K562 (cell line): Measurements from ENCODE around the gene TAF10. TPM values are rescaled to one million over a fixed set of nuclear protein-coding genes. Genes with fewer than 3 reads are reported as not detected.

Experiments used
- DACH1 ChIP-seq: fragments of 450-650 bp; IDR thresholded peaks from 2 replicates; pipeline ENCODE4 v1.6.1; 2018; ENCODE audit not compliant: partially characterized antibody
- ETV5 ChIP-seq: sonication (generic); formaldehyde crosslinking; IDR thresholded peaks from 2 replicates; pipeline ENCODE4 v1.4.0; 2020; ENCODE audit warnings: low read depth, mild to moderate bottlenecking, missing genetic modification reagents
- EWSR1 ChIP-seq: fragments of 450-650 bp; IDR thresholded peaks from 2 replicates; pipeline ENCODE4 v1.6.1; 2018; ENCODE audit warnings: borderline replicate concordance, mild to moderate bottlenecking, low read depth, moderate library complexity; ENCODE audit not compliant: partially characterized antibody
- FOXK1 ChIP-seq: sonication (generic); formaldehyde crosslinking; IDR thresholded peaks from 2 replicates; pipeline ENCODE4 v1.8.0; 2022; ENCODE audit warnings: missing genetic modification reagents, mild to moderate bottlenecking, borderline replicate concordance
- MTA1 ChIP-seq: fragments of 450-650 bp; IDR thresholded peaks from 2 replicates; pipeline ENCODE4 v1.6.1; 2017; ENCODE audit warnings: borderline replicate concordance
- NFRKB ChIP-seq: fragments of 450-650 bp; IDR thresholded peaks from 2 replicates; pipeline ENCODE4 v1.6.1; 2016; ENCODE audit warnings: low read depth
- PCBP1 ChIP-seq: fragments of 200-400 bp; formaldehyde crosslinking; IDR thresholded peaks from 2 replicates; pipeline ENCODE4 v1.6.1; 2018; ENCODE audit warnings: mild to moderate bottlenecking, low read depth, low read length; ENCODE audit not compliant: poor library complexity, severe bottlenecking
- SMAD3 ChIP-seq: fragments of 450-650 bp; formaldehyde crosslinking; conservative IDR thresholded peaks from 2 replicates; pipeline ENCODE4 v1.4.0; 2020; ENCODE audit warnings: mild to moderate bottlenecking
- TBP ChIP-seq: optimal IDR thresholded peaks from 2 replicates; pipeline ENCODE3; 2011; ENCODE audit warnings: low read depth, low read length, improper control_type of control experiment
- ZNF165 ChIP-seq: fragments of 250-450 bp; sonication (Bioruptor Pico); IDR thresholded peaks from 2 replicates; pipeline ENCODE4 v1.4.0; 2020; ENCODE audit warnings: borderline replicate concordance
- polyA plus RNA-seq, 8 experiments: library from polyadenylated mRNA; depleted of rRNA in 4 of 8; stranded (reverse) in 5 of 8; unstranded in 3 of 8; fragments of >200 nt; fragmentation: Nextera tagmentation in 2 of 8; fragmentation: Illumina TruSeq in 1 of 8; extraction: Ambion mirVana in 2 of 8; extraction: Trizol in 1 of 8; gene quantifications; 2 replicates each; pipeline versions ENCODE4 v1.2.1 to v1.2.3, GENCODE V29; 2011 to 2014; ENCODE audit warnings: inconsistent platforms in 1 of 8, missing spikeins in 1 of 8
- total RNA-seq, 7 experiments: library from RNA; depleted of rRNA in 6 of 7; stranded (reverse); fragments of >200 nt in 6 of 7; fragmentation: Illumina TruSeq in 2 of 7; extraction: Trizol in 2 of 7; gene quantifications; 2 replicates each; pipeline versions ENCODE4 v1.2.1 to v1.2.3, GENCODE V29; 2011 to 2021; ENCODE audit warnings: low replicate concordance in 1 of 7
- TF ChIP-seq, protein P1 (sequence below), 2 experiments: fragments of 450-650 bp; conservative IDR thresholded peaks; 2 replicates each; pipeline ENCODE4 v1.6.1; 2017; ENCODE audit warnings: mild to moderate bottlenecking in 2 of 2, moderate library complexity in 2 of 2
- TF ChIP-seq, protein P2 (sequence below): conservative IDR thresholded peaks from 2 replicates; pipeline ENCODE4 v1.6.1; 2011; ENCODE audit warnings: low read depth, mild to moderate bottlenecking, low read length; ENCODE audit not compliant: control insufficient read depth
- TF ChIP-seq, protein P3 (sequence below): sonication (generic); formaldehyde crosslinking; IDR thresholded peaks from 2 replicates; pipeline ENCODE4 v1.8.0; 2022; ENCODE audit warnings: mild to moderate bottlenecking, missing genetic modification reagents
- TF ChIP-seq, protein P4 (sequence below), 2 experiments: fragments of 150-350 bp in 1 of 2; IDR thresholded peaks; 2 replicates each; pipeline ENCODE4 v1.6.1; 2012 to 2016; ENCODE audit warnings: low read depth in 2 of 2, low read length in 2 of 2, mild to moderate bottlenecking in 1 of 2, moderate library complexity in 1 of 2

TAF10 gene
- total and polyA plus RNA-seq, 9 of the 15 experiments (the other 6 are each of a cell fraction or from before 2014, with no cell fraction given): 19.5 to 197 (median 121) TPM

DNA sequence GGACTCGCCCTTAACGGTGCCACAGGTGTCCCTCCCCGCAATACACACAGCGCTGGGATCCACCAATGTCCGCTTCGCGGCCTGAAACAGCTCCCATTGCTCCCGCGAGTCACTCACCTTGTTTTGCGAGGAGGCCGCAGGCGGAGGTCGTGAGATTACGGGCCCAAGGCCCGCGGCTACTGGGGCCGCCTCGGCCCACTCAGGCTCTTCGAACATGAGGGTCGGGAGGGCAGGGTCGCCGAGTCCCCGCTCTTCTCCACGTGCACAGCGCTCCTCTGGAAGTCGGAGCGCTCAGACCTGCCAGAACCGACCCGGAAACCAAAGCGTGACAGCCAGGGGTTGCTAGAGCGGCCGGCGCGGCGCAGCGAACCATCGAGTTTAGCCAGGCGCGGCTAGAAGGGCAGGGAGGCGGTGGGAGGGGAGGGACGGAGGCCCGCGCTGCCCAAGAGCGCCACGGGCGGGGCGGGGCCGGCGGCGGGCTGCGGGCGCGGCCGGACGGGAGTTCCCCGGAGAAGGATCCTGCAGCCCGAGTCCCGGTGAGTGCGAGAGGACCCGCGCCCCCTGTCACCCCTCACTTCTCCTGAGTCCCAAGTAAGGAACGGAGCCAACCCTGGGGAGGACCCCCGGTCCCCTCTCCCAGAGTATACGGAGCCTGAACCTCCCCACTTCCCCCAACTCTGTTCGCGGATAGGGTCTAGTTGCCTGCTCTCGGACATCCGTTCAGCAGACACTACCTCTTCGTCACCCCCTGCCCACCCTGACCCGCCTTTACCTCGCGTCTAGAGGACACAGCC lies 8.5 kb downstream of the TAF10 start, which contains the start of the genes ILK and RRP8 (continued):
- TF ChIP-seq, protein P1, sequence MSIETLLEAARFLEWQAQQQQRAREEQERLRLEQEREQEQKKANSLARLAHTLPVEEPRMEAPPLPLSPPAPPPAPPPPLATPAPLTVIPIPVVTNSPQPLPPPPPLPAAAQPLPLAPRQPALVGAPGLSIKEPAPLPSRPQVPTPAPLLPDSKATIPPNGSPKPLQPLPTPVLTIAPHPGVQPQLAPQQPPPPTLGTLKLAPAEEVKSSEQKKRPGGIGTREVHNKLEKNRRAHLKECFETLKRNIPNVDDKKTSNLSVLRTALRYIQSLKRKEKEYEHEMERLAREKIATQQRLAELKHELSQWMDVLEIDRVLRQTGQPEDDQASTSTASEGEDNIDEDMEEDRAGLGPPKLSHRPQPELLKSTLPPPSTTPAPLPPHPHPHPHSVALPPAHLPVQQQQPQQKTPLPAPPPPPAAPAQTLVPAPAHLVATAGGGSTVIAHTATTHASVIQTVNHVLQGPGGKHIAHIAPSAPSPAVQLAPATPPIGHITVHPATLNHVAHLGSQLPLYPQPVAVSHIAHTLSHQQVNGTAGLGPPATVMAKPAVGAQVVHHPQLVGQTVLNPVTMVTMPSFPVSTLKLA (conservative IDR thresholded peaks at IDR 0.05): peak; percentile 94 to 98
- TF ChIP-seq, protein P2, sequence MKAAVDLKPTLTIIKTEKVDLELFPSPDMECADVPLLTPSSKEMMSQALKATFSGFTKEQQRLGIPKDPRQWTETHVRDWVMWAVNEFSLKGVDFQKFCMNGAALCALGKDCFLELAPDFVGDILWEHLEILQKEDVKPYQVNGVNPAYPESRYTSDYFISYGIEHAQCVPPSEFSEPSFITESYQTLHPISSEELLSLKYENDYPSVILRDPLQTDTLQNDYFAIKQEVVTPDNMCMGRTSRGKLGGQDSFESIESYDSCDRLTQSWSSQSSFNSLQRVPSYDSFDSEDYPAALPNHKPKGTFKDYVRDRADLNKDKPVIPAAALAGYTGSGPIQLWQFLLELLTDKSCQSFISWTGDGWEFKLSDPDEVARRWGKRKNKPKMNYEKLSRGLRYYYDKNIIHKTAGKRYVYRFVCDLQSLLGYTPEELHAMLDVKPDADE: peak; percentile 77
- peak; percentile 81; the same call in 1 of the 2 replicates for TF ChIP-seq ETV5 (CRISPR knock-in tag)
- TF ChIP-seq DACH1: no peak
- TF ChIP-seq MTA1: no peak
- TF ChIP-seq, protein P3, sequence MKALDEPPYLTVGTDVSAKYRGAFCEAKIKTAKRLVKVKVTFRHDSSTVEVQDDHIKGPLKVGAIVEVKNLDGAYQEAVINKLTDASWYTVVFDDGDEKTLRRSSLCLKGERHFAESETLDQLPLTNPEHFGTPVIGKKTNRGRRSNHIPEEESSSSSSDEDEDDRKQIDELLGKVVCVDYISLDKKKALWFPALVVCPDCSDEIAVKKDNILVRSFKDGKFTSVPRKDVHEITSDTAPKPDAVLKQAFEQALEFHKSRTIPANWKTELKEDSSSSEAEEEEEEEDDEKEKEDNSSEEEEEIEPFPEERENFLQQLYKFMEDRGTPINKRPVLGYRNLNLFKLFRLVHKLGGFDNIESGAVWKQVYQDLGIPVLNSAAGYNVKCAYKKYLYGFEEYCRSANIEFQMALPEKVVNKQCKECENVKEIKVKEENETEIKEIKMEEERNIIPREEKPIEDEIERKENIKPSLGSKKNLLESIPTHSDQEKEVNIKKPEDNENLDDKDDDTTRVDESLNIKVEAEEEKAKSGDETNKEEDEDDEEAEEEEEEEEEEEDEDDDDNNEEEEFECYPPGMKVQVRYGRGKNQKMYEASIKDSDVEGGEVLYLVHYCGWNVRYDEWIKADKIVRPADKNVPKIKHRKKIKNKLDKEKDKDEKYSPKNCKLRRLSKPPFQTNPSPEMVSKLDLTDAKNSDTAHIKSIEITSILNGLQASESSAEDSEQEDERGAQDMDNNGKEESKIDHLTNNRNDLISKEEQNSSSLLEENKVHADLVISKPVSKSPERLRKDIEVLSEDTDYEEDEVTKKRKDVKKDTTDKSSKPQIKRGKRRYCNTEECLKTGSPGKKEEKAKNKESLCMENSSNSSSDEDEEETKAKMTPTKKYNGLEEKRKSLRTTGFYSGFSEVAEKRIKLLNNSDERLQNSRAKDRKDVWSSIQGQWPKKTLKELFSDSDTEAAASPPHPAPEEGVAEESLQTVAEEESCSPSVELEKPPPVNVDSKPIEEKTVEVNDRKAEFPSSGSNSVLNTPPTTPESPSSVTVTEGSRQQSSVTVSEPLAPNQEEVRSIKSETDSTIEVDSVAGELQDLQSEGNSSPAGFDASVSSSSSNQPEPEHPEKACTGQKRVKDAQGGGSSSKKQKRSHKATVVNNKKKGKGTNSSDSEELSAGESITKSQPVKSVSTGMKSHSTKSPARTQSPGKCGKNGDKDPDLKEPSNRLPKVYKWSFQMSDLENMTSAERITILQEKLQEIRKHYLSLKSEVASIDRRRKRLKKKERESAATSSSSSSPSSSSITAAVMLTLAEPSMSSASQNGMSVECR (CRISPR knock-in tag): peak; percentile 91
- TF ChIP-seq FOXK1: peak; percentile 70; the same call in 1 of the 2 replicates
- peak; percentile 60 for TF ChIP-seq TBP
- peak; percentile 35; the same call in 1 of the 2 replicates for TF ChIP-seq NFRKB
- no peak for TF ChIP-seq PCBP1
- TF ChIP-seq, protein P4, sequence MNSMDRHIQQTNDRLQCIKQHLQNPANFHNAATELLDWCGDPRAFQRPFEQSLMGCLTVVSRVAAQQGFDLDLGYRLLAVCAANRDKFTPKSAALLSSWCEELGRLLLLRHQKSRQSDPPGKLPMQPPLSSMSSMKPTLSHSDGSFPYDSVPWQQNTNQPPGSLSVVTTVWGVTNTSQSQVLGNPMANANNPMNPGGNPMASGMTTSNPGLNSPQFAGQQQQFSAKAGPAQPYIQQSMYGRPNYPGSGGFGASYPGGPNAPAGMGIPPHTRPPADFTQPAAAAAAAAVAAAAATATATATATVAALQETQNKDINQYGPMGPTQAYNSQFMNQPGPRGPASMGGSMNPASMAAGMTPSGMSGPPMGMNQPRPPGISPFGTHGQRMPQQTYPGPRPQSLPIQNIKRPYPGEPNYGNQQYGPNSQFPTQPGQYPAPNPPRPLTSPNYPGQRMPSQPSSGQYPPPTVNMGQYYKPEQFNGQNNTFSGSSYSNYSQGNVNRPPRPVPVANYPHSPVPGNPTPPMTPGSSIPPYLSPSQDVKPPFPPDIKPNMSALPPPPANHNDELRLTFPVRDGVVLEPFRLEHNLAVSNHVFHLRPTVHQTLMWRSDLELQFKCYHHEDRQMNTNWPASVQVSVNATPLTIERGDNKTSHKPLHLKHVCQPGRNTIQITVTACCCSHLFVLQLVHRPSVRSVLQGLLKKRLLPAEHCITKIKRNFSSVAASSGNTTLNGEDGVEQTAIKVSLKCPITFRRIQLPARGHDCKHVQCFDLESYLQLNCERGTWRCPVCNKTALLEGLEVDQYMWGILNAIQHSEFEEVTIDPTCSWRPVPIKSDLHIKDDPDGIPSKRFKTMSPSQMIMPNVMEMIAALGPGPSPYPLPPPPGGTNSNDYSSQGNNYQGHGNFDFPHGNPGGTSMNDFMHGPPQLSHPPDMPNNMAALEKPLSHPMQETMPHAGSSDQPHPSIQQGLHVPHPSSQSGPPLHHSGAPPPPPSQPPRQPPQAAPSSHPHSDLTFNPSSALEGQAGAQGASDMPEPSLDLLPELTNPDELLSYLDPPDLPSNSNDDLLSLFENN (IDR thresholded peaks at IDR 0.05; ENCODE audit: low read depth in 2 of 2, low read length in 2 of 2): no peak
- no peak for TF ChIP-seq EWSR1
- TF ChIP-seq SMAD3: no peak
- no peak for TF ChIP-seq ZNF165 (CRISPR knock-in tag)
